AG04449 (cell line): ENCODE data around the gene NSMF.

Experiments
- CTCF ChIA-PET: fragments of 350-600 bp; formaldehyde crosslinking; extraction: SDS; loops from one replicate; lab custom pipeline; 2021; ENCODE audit warnings: antibody characterized with exemption; lab: Yijun Ruan, JAX
- POLR2A ChIA-PET: fragments of 400-600, 350-600 bp; formaldehyde crosslinking; extraction: SDS; loops from one replicate; lab custom pipeline; 2020; ENCODE audit warnings: antibody characterized with exemption, inconsistent platforms; lab: Yijun Ruan, JAX
- DNase-seq: peaks from one replicate; pipeline ENCODE4 v3.0.0-alpha.2; 2010; ENCODE audit warnings: low read depth, low spot score
- H3K4me3 ChIP-seq: 2 replicates; pipeline ENCODE4 v1.5.1; 2011; ENCODE audit warnings: low read depth, mild to moderate bottlenecking, control low read depth, low read length
- CTCF ChIP-seq: IDR thresholded peaks from one replicate; pipeline ENCODE4 v1.5.1; 2011; ENCODE audit warnings: mild to moderate bottlenecking, moderate library complexity, low read length, control low read depth, inconsistent platforms; ENCODE audit not compliant: insufficient read depth; ENCODE audit errors: missing control alignments

Gene NSMF

GRCh38 chr9:137487454-137488326 is 28.6 kb upstream of the NSMF start:
- TF ChIP-seq CTCF: no peak
- DNase-seq: no peak
- POLR2A ChIA-PET: no interaction called here
- no peak overlapping the region for H3K4me3 ChIP-seq
- CTCF ChIA-PET: interaction anchor here (0.8 kb wide), 1 partner anchor 17 kb away, joined by 3 read pairs; no protein-coding TSS in a partner anchor

GRCh38 chr9:137486545-137487453 is 27.7 kb upstream of the NSMF start:
- H3K4me3 ChIP-seq: no peak overlapping the region
- no peak for DNase-seq
- ChIA-PET POLR2A (no interaction called here), CTCF (interaction anchor here (0.8 to 1.2 kb wide), 2 partner anchors 13 to 18 kb away, joined by 3 read pairs; no protein-coding TSS in a partner anchor)
- TF ChIP-seq CTCF: no peak

- ChIA-PET POLR2A (no interaction called here), CTCF (interaction anchor here (1.2 kb wide), 1 partner anchor 12 kb away, joined by 3 read pairs; no protein-coding TSS in a partner anchor)
- H3K4me3 ChIP-seq: no peak overlapping the region
- DNase-seq: no peak
- no peak for TF ChIP-seq CTCF
Observed at GRCh38 chr9:137486141-137486490, 27.0 kb upstream of the NSMF start.

GRCh38 chr9:137485343-137486140 is 26.4 kb upstream of the NSMF start:
- TF ChIP-seq CTCF: no peak
- ChIA-PET CTCF (no interaction called here), POLR2A (no interaction called here)
- H3K4me3 ChIP-seq: no peak overlapping the region
- DNase-seq: no peak

GRCh38 chr9:137484551-137485315 is 25.6 kb upstream of the NSMF start:
- ChIA-PET POLR2A (no interaction called here), CTCF (interaction anchor here (1.4 kb wide), 1 partner anchor 12 kb away, joined by 4 read pairs; no protein-coding TSS in a partner anchor)
- DNase-seq: no peak
- no peak overlapping the region for H3K4me3 ChIP-seq
- TF ChIP-seq CTCF: no peak
